Measurements from ENCODE around the gene OST4.

The OST4 gene

GRCh38 chr2:27109083-27109482 lies 37.6 kb upstream of the OST4 start:
- Histone ChIP-seq H3K27me3 (ENCODE audit: low read length) (no peaks in the 10 kb centered on the region), H3K27ac (ENCODE audit: low read depth, low read length) (no peak overlapping the region), H3K4me2 (ENCODE audit: low read depth, low read length, poor library complexity, severe bottlenecking) (no peak overlapping the region), H3K4me3 (ENCODE audit: insufficient read depth, low read length, poor library complexity, severe bottlenecking) (no peak overlapping the region), H3K9me2 (replicated peaks; ENCODE audit: insufficient read depth, low read length) (no peaks in the 10 kb centered on the region), H3K9ac (ENCODE audit: low read length) (no peak overlapping the region), H4K20me1 (ENCODE audit: low read depth, low read length) (no peaks in the 10 kb centered on the region), H3K9me3 (ENCODE audit: insufficient read depth, low read length) (no peaks in the 10 kb centered on the region), H3K79me2 (ENCODE audit: insufficient read depth, low read length) (no peaks in the 10 kb centered on the region), H3F3A (ENCODE audit: insufficient read depth) (no peaks in the 10 kb centered on the region), H3K36me3 (ENCODE audit: low read length) (no peaks in the 10 kb centered on the region), H2AFZ (ENCODE audit: low read depth, low read length, severe bottlenecking) (no peak overlapping the region)
- TF ChIP-seq EZH2phosphoT487 (conservative IDR thresholded peaks at IDR 0.05; ENCODE audit: low read length), result no peak
- no peak for TF ChIP-seq CTCF (IDR thresholded peaks at IDR 0.05; ENCODE audit: insufficient read depth, low read length, poor library complexity, severe bottlenecking)

- Histone ChIP-seq H4K20me1 (ENCODE audit: low read depth, low read length) (no peaks in the 10 kb centered on the region), H3K4me3 (ENCODE audit: insufficient read depth, low read length, poor library complexity, severe bottlenecking) (no peak overlapping the region), H3K27ac (ENCODE audit: low read depth, low read length) (no peak overlapping the region), H3K9me3 (ENCODE audit: insufficient read depth, low read length) (no peaks in the 10 kb centered on the region), H3K9ac (ENCODE audit: low read length) (no peak overlapping the region), H3K79me2 (ENCODE audit: insufficient read depth, low read length) (no peaks in the 10 kb centered on the region), H2AFZ (ENCODE audit: low read depth, low read length, severe bottlenecking) (no peak overlapping the region), H3K9me2 (replicated peaks; ENCODE audit: insufficient read depth, low read length) (no peaks in the 10 kb centered on the region), H3K27me3 (ENCODE audit: low read length) (no peaks in the 10 kb centered on the region), H3K36me3 (ENCODE audit: low read length) (no peaks in the 10 kb centered on the region), H3F3A (ENCODE audit: insufficient read depth) (no peaks in the 10 kb centered on the region), H3K4me2 (ENCODE audit: low read depth, low read length, poor library complexity, severe bottlenecking) (no peak overlapping the region)
- TF ChIP-seq CTCF (IDR thresholded peaks at IDR 0.05; ENCODE audit: insufficient read depth, low read length, poor library complexity, severe bottlenecking) (no peak), EZH2phosphoT487 (conservative IDR thresholded peaks at IDR 0.05; ENCODE audit: low read length) (no peak)
Observed at GRCh38 chr2:27108221-27108620, 36.8 kb upstream of the OST4 start.

- no peak overlapping the region for H2AFZ ChIP-seq (ENCODE audit: low read depth, low read length, severe bottlenecking)
- H3K79me2 ChIP-seq (ENCODE audit: insufficient read depth, low read length), result no peaks in the 10 kb centered on the region
- H3F3A ChIP-seq (ENCODE audit: insufficient read depth), result no peaks in the 10 kb centered on the region
- no peak overlapping the region for H3K27ac ChIP-seq (ENCODE audit: low read depth, low read length)
- H3K36me3 ChIP-seq (ENCODE audit: low read length), result no peaks in the 10 kb centered on the region
- no peak overlapping the region for H3K4me2 ChIP-seq (ENCODE audit: low read depth, low read length, poor library complexity, severe bottlenecking)
- no peak overlapping the region for H3K4me3 ChIP-seq (ENCODE audit: insufficient read depth, low read length, poor library complexity, severe bottlenecking)
- H3K9me2 ChIP-seq (replicated peaks; ENCODE audit: insufficient read depth, low read length), result no peaks in the 10 kb centered on the region
- no peaks in the 10 kb centered on the region for H4K20me1 ChIP-seq (ENCODE audit: low read depth, low read length)
- no peak for TF ChIP-seq EZH2phosphoT487 (conservative IDR thresholded peaks at IDR 0.05; ENCODE audit: low read length)
- TF ChIP-seq CTCF (IDR thresholded peaks at IDR 0.05; ENCODE audit: insufficient read depth, low read length, poor library complexity, severe bottlenecking), result no peak
- H3K27me3 ChIP-seq (ENCODE audit: low read length), result no peaks in the 10 kb centered on the region
- H3K9ac ChIP-seq (ENCODE audit: low read length), result no peak overlapping the region
- H3K9me3 ChIP-seq (ENCODE audit: insufficient read depth, low read length), result no peaks in the 10 kb centered on the region
Observed at GRCh38 chr2:27105981-27106380, 34.5 kb upstream of the OST4 start.

- Histone ChIP-seq H3K79me2 (ENCODE audit: insufficient read depth, low read length) (no peaks in the 10 kb centered on the region), H3K9ac (ENCODE audit: low read length) (no peak overlapping the region), H3K27ac (ENCODE audit: low read depth, low read length) (no peak overlapping the region), H3F3A (ENCODE audit: insufficient read depth) (no peaks in the 10 kb centered on the region), H3K4me2 (ENCODE audit: low read depth, low read length, poor library complexity, severe bottlenecking) (no peak overlapping the region), H3K27me3 (ENCODE audit: low read length) (no peaks in the 10 kb centered on the region), H3K4me3 (ENCODE audit: insufficient read depth, low read length, poor library complexity, severe bottlenecking) (no peak overlapping the region), H4K20me1 (ENCODE audit: low read depth, low read length) (no peaks in the 10 kb centered on the region), H2AFZ (ENCODE audit: low read depth, low read length, severe bottlenecking) (no peak overlapping the region), H3K9me2 (replicated peaks; ENCODE audit: insufficient read depth, low read length) (no peaks in the 10 kb centered on the region), H3K9me3 (ENCODE audit: insufficient read depth, low read length) (no peaks in the 10 kb centered on the region), H3K36me3 (ENCODE audit: low read length) (no peaks in the 10 kb centered on the region)
- TF ChIP-seq EZH2phosphoT487 (conservative IDR thresholded peaks at IDR 0.05; ENCODE audit: low read length) (no peak), CTCF (IDR thresholded peaks at IDR 0.05; ENCODE audit: insufficient read depth, low read length, poor library complexity, severe bottlenecking) (no peak)
Observed at GRCh38 chr2:27102329-27102728, 30.9 kb upstream of the OST4 start.
